Measurements from ENCODE around the gene NHLRC4. TPM values are rescaled to one million over a fixed set of nuclear protein-coding genes. Genes with fewer than 3 reads are reported as not detected.

NHLRC4 gene
- total RNA-seq, 1 experiment from 2014 or later: 0.92 TPM

DNA sequence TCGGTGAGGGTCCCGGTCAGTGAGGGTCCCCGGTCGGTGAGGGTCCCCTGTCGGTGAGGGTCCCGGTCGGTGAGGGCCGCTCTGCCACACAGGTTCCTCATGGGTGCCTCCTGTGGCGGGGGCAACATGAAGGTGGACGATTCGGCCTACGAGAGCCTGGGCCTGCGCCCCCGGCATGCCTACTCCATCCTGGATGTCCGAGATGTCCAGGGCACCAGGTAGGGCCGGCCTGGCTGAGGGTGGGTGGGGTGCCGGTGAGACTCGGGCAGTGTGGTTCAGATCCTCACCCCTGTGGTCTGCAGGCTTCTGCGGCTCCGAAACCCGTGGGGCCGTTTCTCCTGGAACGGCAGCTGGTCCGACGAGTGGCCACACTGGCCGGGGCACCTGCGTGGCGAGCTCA is 15.6 kb upstream of the NHLRC4 start (continued):
- TF ChIP-seq, protein P1, sequence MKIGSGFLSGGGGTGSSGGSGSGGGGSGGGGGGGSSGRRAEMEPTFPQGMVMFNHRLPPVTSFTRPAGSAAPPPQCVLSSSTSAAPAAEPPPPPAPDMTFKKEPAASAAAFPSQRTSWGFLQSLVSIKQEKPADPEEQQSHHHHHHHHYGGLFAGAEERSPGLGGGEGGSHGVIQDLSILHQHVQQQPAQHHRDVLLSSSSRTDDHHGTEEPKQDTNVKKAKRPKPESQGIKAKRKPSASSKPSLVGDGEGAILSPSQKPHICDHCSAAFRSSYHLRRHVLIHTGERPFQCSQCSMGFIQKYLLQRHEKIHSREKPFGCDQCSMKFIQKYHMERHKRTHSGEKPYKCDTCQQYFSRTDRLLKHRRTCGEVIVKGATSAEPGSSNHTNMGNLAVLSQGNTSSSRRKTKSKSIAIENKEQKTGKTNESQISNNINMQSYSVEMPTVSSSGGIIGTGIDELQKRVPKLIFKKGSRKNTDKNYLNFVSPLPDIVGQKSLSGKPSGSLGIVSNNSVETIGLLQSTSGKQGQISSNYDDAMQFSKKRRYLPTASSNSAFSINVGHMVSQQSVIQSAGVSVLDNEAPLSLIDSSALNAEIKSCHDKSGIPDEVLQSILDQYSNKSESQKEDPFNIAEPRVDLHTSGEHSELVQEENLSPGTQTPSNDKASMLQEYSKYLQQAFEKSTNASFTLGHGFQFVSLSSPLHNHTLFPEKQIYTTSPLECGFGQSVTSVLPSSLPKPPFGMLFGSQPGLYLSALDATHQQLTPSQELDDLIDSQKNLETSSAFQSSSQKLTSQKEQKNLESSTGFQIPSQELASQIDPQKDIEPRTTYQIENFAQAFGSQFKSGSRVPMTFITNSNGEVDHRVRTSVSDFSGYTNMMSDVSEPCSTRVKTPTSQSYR (CRISPR knock-in tag; IDR thresholded peaks at IDR 0.05): no peak
- no peak for TF ChIP-seq NR2C2 (CRISPR knock-in tag; IDR thresholded peaks at IDR 0.05)
- TF ChIP-seq ZNF671 (CRISPR knock-in tag; IDR thresholded peaks at IDR 0.05): no peak

DNA sequence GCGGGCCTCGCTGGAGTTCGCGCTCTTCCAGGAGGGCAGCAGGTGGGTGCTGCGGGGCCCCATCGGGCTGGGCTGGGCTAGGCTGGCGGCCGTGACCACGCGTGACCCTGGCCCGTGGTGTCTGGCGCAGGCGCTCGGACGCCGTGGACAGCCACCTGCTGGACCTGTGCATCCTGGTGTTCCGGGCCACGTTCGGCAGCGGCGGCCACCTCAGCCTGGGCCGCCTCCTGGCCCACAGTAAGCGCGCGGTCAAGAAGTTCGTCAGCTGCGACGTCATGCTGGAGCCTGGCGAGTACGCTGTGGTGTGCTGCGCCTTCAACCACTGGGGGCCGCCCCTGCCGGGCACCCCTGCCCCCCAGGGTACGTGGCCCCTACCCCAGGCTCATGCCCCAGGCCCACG is 14.6 kb upstream of the NHLRC4 start:
- H3K4me3 Mint-ChIP-seq: no peak overlapping the region
- ATAC-seq (no peak), DNase-seq (ENCODE audit: low spot score) (no peak)
- H3K9me3 Mint-ChIP-seq: no peaks in the 10 kb centered on the region
- H3K27me3 Mint-ChIP-seq (ENCODE audit: low read depth): no peaks in the 10 kb centered on the region
- TF ChIP-seq, protein P2, sequence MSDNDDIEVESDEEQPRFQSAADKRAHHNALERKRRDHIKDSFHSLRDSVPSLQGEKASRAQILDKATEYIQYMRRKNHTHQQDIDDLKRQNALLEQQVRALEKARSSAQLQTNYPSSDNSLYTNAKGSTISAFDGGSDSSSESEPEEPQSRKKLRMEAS (CRISPR knock-in tag; IDR thresholded peaks at IDR 0.05): no peak
- TF ChIP-seq, protein P3, sequence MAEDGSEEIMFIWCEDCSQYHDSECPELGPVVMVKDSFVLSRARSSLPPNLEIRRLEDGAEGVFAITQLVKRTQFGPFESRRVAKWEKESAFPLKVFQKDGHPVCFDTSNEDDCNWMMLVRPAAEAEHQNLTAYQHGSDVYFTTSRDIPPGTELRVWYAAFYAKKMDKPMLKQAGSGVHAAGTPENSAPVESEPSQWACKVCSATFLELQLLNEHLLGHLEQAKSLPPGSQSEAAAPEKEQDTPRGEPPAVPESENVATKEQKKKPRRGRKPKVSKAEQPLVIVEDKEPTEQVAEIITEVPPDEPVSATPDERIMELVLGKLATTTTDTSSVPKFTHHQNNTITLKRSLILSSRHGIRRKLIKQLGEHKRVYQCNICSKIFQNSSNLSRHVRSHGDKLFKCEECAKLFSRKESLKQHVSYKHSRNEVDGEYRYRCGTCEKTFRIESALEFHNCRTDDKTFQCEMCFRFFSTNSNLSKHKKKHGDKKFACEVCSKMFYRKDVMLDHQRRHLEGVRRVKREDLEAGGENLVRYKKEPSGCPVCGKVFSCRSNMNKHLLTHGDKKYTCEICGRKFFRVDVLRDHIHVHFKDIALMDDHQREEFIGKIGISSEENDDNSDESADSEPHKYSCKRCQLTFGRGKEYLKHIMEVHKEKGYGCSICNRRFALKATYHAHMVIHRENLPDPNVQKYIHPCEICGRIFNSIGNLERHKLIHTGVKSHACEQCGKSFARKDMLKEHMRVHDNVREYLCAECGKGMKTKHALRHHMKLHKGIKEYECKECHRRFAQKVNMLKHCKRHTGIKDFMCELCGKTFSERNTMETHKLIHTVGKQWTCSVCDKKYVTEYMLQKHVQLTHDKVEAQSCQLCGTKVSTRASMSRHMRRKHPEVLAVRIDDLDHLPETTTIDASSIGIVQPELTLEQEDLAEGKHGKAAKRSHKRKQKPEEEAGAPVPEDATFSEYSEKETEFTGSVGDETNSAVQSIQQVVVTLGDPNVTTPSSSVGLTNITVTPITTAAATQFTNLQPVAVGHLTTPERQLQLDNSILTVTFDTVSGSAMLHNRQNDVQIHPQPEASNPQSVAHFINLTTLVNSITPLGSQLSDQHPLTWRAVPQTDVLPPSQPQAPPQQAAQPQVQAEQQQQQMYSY (CRISPR knock-in tag; IDR thresholded peaks at IDR 0.05): no peak
- TF ChIP-seq FOXK1 (CRISPR knock-in tag; IDR thresholded peaks at IDR 0.05) (no peak), ZNF219 (CRISPR knock-in tag; IDR thresholded peaks at IDR 0.05; ENCODE audit: borderline replicate concordance) (no peak), NR2C2 (CRISPR knock-in tag; IDR thresholded peaks at IDR 0.05) (no peak)
- TF ChIP-seq, protein P4, sequence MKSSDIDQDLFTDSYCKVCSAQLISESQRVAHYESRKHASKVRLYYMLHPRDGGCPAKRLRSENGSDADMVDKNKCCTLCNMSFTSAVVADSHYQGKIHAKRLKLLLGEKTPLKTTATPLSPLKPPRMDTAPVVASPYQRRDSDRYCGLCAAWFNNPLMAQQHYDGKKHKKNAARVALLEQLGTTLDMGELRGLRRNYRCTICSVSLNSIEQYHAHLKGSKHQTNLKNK (CRISPR knock-in tag; IDR thresholded peaks at IDR 0.05): no peak
- CTCF ChIA-PET: interaction anchor here (0.7 kb wide), 1 partner anchor 27 kb away, joined by 3 read pairs; no protein-coding TSS in a partner anchor
- no peaks in the 10 kb centered on the region for H3K36me3 Mint-ChIP-seq
- POLR2A ChIA-PET: no interaction called here
- H3K27ac Mint-ChIP-seq: no peak overlapping the region
- no peaks in the 10 kb centered on the region for H3K4me1 Mint-ChIP-seq

DNA sequence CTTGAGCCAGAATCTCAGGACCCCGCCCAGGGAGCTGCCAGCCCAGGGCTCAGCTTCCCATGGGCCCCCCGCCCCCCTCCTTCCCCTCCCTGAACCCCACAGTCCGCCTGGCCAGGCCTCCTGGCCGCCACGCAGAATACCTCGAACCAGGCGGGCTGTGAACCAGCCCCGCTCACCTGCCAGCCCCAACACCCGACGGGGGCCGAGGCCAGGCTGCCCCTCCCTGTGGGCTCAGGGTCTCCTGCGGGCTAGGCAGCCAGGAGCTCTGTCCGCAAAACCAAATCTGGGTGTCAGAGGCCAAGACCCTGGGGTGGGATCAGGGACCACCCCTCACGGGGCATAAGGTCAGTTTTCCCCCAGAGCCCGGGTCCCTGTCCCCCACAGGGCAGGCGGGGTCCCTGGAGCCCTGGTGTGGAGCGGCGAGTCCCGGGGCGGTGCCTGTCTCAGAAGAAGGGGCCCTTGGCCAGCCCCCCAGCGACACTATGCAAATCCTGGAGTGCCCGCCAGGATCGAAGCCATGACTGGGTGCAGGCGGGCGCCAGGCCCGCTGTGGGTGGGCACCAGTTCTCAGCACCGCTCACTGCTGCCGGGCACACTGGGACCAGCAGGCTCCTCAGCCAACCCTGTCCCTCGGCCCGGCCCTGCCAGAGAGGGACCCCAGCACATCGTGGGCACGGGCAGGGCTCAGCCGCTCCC is 13.1 kb upstream of the NHLRC4 start:
- no peak overlapping the region for H3K4me3 Mint-ChIP-seq
- no peak overlapping the region for H3K27ac Mint-ChIP-seq
- ChIA-PET POLR2A (no interaction called here), CTCF (interaction anchor here (1.0 kb wide), 1 partner anchor 26 kb away, joined by 3 read pairs; no protein-coding TSS in a partner anchor)
- peaks cover 6% of the 10 kb centered on the region for H3K27me3 Mint-ChIP-seq (ENCODE audit: low read depth)
- no peaks in the 10 kb centered on the region for H3K9me3 Mint-ChIP-seq
- no peak for TF ChIP-seq NFYB (CRISPR knock-in tag; conservative IDR thresholded peaks at IDR 0.05; ENCODE audit: low read depth)
- no peak for TF ChIP-seq SP1 (CRISPR knock-in tag; conservative IDR thresholded peaks at IDR 0.05)
- no peak for TF ChIP-seq GTF2I (CRISPR knock-in tag; conservative IDR thresholded peaks at IDR 0.05)
- no peak for TF ChIP-seq TP53 (CRISPR knock-in tag; IDR thresholded peaks at IDR 0.05)
- TF ChIP-seq, protein P5, sequence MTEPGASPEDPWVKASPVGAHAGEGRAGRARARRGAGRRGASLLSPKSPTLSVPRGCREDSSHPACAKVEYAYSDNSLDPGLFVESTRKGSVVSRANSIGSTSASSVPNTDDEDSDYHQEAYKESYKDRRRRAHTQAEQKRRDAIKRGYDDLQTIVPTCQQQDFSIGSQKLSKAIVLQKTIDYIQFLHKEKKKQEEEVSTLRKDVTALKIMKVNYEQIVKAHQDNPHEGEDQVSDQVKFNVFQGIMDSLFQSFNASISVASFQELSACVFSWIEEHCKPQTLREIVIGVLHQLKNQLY (CRISPR knock-in tag; IDR thresholded peaks at IDR 0.05): no peak
- no peak for TF ChIP-seq RELA (CRISPR knock-in tag; IDR thresholded peaks at IDR 0.05; ENCODE audit: borderline replicate concordance)
- no peak for TF ChIP-seq FOXJ3 (CRISPR knock-in tag; IDR thresholded peaks at IDR 0.05; ENCODE audit: borderline replicate concordance)
- TF ChIP-seq SOX15 (CRISPR knock-in tag; IDR thresholded peaks at IDR 0.05): no peak
- TF ChIP-seq, protein P6, sequence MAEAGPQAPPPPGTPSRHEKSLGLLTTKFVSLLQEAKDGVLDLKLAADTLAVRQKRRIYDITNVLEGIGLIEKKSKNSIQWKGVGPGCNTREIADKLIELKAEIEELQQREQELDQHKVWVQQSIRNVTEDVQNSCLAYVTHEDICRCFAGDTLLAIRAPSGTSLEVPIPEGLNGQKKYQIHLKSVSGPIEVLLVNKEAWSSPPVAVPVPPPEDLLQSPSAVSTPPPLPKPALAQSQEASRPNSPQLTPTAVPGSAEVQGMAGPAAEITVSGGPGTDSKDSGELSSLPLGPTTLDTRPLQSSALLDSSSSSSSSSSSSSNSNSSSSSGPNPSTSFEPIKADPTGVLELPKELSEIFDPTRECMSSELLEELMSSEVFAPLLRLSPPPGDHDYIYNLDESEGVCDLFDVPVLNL (CRISPR knock-in tag; IDR thresholded peaks at IDR 0.05; ENCODE audit: borderline replicate concordance, low read depth): no peak
- TF ChIP-seq ZNF671 (CRISPR knock-in tag; IDR thresholded peaks at IDR 0.05): no peak
- TF ChIP-seq, protein P7, sequence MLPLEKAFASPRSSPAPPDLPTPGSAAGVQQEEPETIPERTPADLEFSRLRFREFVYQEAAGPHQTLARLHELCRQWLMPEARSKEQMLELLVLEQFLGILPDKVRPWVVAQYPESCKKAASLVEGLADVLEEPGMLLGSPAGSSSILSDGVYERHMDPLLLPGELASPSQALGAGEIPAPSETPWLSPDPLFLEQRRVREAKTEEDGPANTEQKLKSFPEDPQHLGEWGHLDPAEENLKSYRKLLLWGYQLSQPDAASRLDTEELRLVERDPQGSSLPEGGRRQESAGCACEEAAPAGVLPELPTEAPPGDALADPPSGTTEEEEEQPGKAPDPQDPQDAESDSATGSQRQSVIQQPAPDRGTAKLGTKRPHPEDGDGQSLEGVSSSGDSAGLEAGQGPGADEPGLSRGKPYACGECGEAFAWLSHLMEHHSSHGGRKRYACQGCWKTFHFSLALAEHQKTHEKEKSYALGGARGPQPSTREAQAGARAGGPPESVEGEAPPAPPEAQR (CRISPR knock-in tag; IDR thresholded peaks at IDR 0.05): no peak
- no peak for TF ChIP-seq NFATC4 (CRISPR knock-in tag; IDR thresholded peaks at IDR 0.05)
- DNase-seq (ENCODE audit: low spot score) (no peak), ATAC-seq (no peak)
- no peaks in the 10 kb centered on the region for H3K4me1 Mint-ChIP-seq
- H3K36me3 Mint-ChIP-seq: no peaks in the 10 kb centered on the region

Measured in WTC11 (cell line).